ENCODE results near the gene AK4. TPM values are rescaled to one million over a fixed set of nuclear protein-coding genes. Genes with fewer than 3 reads are reported as not detected.

Gene AK4
- total RNA-seq, 6 experiments from 2014 or later: 108 to 171 (median 123) TPM

- no peak overlapping the region for H3K27ac ChIP-seq
- TF ChIP-seq POLR2A (IDR thresholded peaks at IDR 0.05) (no peak), CTCF (IDR thresholded peaks at IDR 0.05) (no peak)
- intact Hi-C loops (cut with DNase I): no loop called here
- H3K36me3 ChIP-seq: no peaks in the 10 kb centered on the region
- H3K27me3 ChIP-seq: no peaks in the 10 kb centered on the region
- H3K4me1 ChIP-seq: peaks cover 0 to 11% (median 0%) of the 10 kb centered on the region in 4 donors
- WGBS (ENCODE audit: insufficient coverage, low coverage, low lambda C conversion rate, missing lambda C conversion rate): 18% methylated on average over 14 of the region's 15 CpGs
- H3K4me3 ChIP-seq: peak overlapping the region in 1 of 3 donors; percentile 29
- no peaks in the 10 kb centered on the region for H3K9me3 ChIP-seq
- peak; percentile 20 to 42 (median 37) for ATAC-seq
- DNase-seq: no peak
Measured at GRCh38 chr1:65264197-65264929, 116.4 kb downstream of the AK4 start.

- H3K27ac ChIP-seq: no peak overlapping the region
- WGBS (ENCODE audit: insufficient coverage, low coverage, low lambda C conversion rate, missing lambda C conversion rate): 3% methylated on average over 7 of the region's 7 CpGs
- peaks cover 0 to 11% (median 0%) of the 10 kb centered on the region in 4 donors for H3K4me1 ChIP-seq
- H3K9me3 ChIP-seq: no peaks in the 10 kb centered on the region
- no peak for DNase-seq
- no peaks in the 10 kb centered on the region for H3K27me3 ChIP-seq
- H3K4me3 ChIP-seq: peak overlapping the region; percentile 29 to 52 (median 45)
- intact Hi-C loops (cut with DNase I): no loop called here
- no peaks in the 10 kb centered on the region for H3K36me3 ChIP-seq
- peak in 1 of 4 donors; percentile 14 for ATAC-seq
- TF ChIP-seq POLR2A (IDR thresholded peaks at IDR 0.05) (no peak), CTCF (IDR thresholded peaks at IDR 0.05) (no peak)
Measured at GRCh38 chr1:65265296-65265650, 117.3 kb downstream of the AK4 start.

- DNase-seq (peak in 1 of 3 donors; percentile 33), ATAC-seq (peak; percentile 76 to 85 (median 80))
- Histone ChIP-seq H3K9me3 (no peaks in the 10 kb centered on the region), H3K27ac (no peak overlapping the region), H3K4me1 (peaks cover 0 to 11% (median 0%) of the 10 kb centered on the region in 4 donors), H3K4me3 (peak overlapping the region; percentile 29 to 52 (median 45)), H3K27me3 (no peaks in the 10 kb centered on the region), H3K36me3 (no peaks in the 10 kb centered on the region)
- intact Hi-C loops (cut with DNase I): no loop called here
- WGBS (ENCODE audit: insufficient coverage, low coverage, low lambda C conversion rate, missing lambda C conversion rate): 12% methylated on average over 33 of the region's 59 CpGs
- TF ChIP-seq POLR2A (IDR thresholded peaks at IDR 0.05): no peak
- TF ChIP-seq CTCF (IDR thresholded peaks at IDR 0.05): peak in 2 of 4 donors; percentile 21 to 29
Measured at GRCh38 chr1:65265651-65266351, 117.8 kb downstream of the AK4 start.

GRCh38 chr1:65266476-65266875, 118.5 kb downstream of the AK4 start:
- TF ChIP-seq POLR2A (IDR thresholded peaks at IDR 0.05): no peak
- DNase-seq (no peak), ATAC-seq (no peak)
- intact Hi-C loops (cut with DNase I): no loop called here
- no peak overlapping the region for H3K27ac ChIP-seq
- H3K4me3 ChIP-seq: no peak overlapping the region
- no peaks in the 10 kb centered on the region for H3K36me3 ChIP-seq
- no peaks in the 10 kb centered on the region for H3K27me3 ChIP-seq
- WGBS (ENCODE audit: insufficient coverage, low coverage, low lambda C conversion rate, missing lambda C conversion rate): 0% methylated on average over 1 of the region's 1 CpG
- peaks cover 0 to 11% (median 0%) of the 10 kb centered on the region in 4 donors for H3K4me1 ChIP-seq
- no peaks in the 10 kb centered on the region for H3K9me3 ChIP-seq

GRCh38 chr1:65267271-65267670, 119.3 kb downstream of the AK4 start:
- intact Hi-C loops (cut with DNase I): no loop called here
- H3K4me3 ChIP-seq: no peak overlapping the region
- TF ChIP-seq CTCF (IDR thresholded peaks at IDR 0.05) (no peak), POLR2A (IDR thresholded peaks at IDR 0.05) (no peak)
- no peaks in the 10 kb centered on the region for H3K27me3 ChIP-seq
- no peak overlapping the region for H3K27ac ChIP-seq
- H3K36me3 ChIP-seq: no peaks in the 10 kb centered on the region
- 67% methylated on average over 4 of the region's 4 CpGs for WGBS (ENCODE audit: insufficient coverage, low coverage, low lambda C conversion rate, missing lambda C conversion rate)
- peaks cover 0 to 11% (median 0%) of the 10 kb centered on the region in 4 donors for H3K4me1 ChIP-seq
- DNase-seq (no peak), ATAC-seq (no peak)
- no peaks in the 10 kb centered on the region for H3K9me3 ChIP-seq
